Left lung (tissue), 10 donors: Measurements from ENCODE around the gene PLA2G2F. TPM values are rescaled to one million over a fixed set of nuclear protein-coding genes. Genes with fewer than 3 reads are reported as not detected.

Experiments used
- ATAC-seq: fragments of 200-7000 bp; cut with Tn5 transposase; one replicate; pipeline ENCODE4 v1.9.1; 2020; ENCODE audit warnings: moderate library complexity
- DNase-seq, 4 donors: peaks; one replicate each; pipeline ENCODE4 v3.0.0-alpha.2; 2013 to 2020
- H3K27ac ChIP-seq, 2 donors: fragments of 200-600 bp; sonication (generic) in 1 of 2; one replicate each; pipeline versions ENCODE4 v1.5.0 to v1.8.0; 2020 to 2021
- H3K27me3 ChIP-seq, 2 donors: fragments of 200-600 bp; sonication (generic) in 1 of 2; one replicate each; pipeline versions ENCODE4 v1.5.0 to v1.8.0; 2020 to 2021
- H3K36me3 ChIP-seq, 2 donors: fragments of 200-600 bp; sonication (generic) in 1 of 2; one replicate each; pipeline versions ENCODE4 v1.5.0 to v1.8.0; 2020 to 2021
- H3K4me1 ChIP-seq, 2 donors: fragments of 200-600 bp; one replicate each; pipeline ENCODE4 v1.8.0; 2021
- H3K4me3 ChIP-seq, 2 donors: fragments of 200-600 bp; sonication (generic) in 1 of 2; one replicate each; pipeline versions ENCODE4 v1.5.0 to v1.8.0; 2020 to 2021; ENCODE audit warnings: mild to moderate bottlenecking in 1 of 2
- H3K9me3 ChIP-seq, 2 donors: fragments of 200-600 bp; sonication (generic) in 1 of 2; one replicate each; pipeline versions ENCODE4 v1.5.0 to v1.8.0; 2020 to 2021
- CTCF ChIP-seq, 2 donors: fragments of 200-600 bp; sonication (generic) in 1 of 2; IDR thresholded peaks; one replicate each; pipeline versions ENCODE4 v1.5.0 to v1.8.0; 2021; ENCODE audit warnings: antibody characterized with exemption in 2 of 2
- intact Hi-C, 2 donors: fragments of 100-400 bp; cut with DNase I; formaldehyde crosslinking; loops; one replicate each; pipeline versions ENCODE4 v1.11.2 to v1.14.2; 2022
- polyA plus RNA-seq, 6 donors: library from polyadenylated mRNA; unstranded; fragments of 120-200 nt; gene quantifications; one replicate each; pipeline ENCODE4 v1.2.1, GENCODE V29; 2013; ENCODE audit not compliant: insufficient read length in 6 of 6
- total RNA-seq, 2 donors: library from RNA; stranded (reverse); fragmentation: NEBNext Ultra II Directional; extraction: Animal tissue kit (Norgen Biotek cat#: 25700); gene quantifications; one replicate each; pipeline ENCODE4 v1.2.1, GENCODE V29; 2021
- donor health status: DM: no; HTN: yes; CAD: no.
- donor health status: DM: no; HTN: no; CAD: no.

Gene PLA2G2F
- total and polyA plus RNA-seq, 8 donors = not detected

GRCh38 chr1:20100632-20101355 lies 38.3 kb upstream of the PLA2G2F start:
- peak; percentile 92 for ATAC-seq
- DNase-seq = peak in 2 of 4 donors; percentile 35 to 52
- peak; percentile 77 to 79 for TF ChIP-seq CTCF (IDR thresholded peaks at IDR 0.05)

GRCh38 chr1:20102875-20103274 lies 36.2 kb upstream of the PLA2G2F start:
- Histone ChIP-seq H3K27ac (no peak overlapping the region), H3K4me3 (no peak overlapping the region), H3K9me3 (no peaks in the 10 kb centered on the region), H3K27me3 (peaks cover 0 to 3% of the 10 kb centered on the region in 2 donors), H3K4me1 (no peaks in the 10 kb centered on the region), H3K36me3 (no peaks in the 10 kb centered on the region)
- intact Hi-C loops = no loop called here
- no peak for TF ChIP-seq CTCF (IDR thresholded peaks at IDR 0.05)
- ATAC-seq (no peak), DNase-seq (no peak)

More at GRCh38 chr1:20100632-20101355, 38.3 kb upstream of the PLA2G2F start:
- intact Hi-C loops = no loop called here
- Histone ChIP-seq H3K4me1 (no peaks in the 10 kb centered on the region), H3K27ac (no peak overlapping the region), H3K4me3 (no peak overlapping the region), H3K27me3 (peaks cover 0 to 3% of the 10 kb centered on the region in 2 donors), H3K36me3 (no peaks in the 10 kb centered on the region), H3K9me3 (no peaks in the 10 kb centered on the region)

DNA sequence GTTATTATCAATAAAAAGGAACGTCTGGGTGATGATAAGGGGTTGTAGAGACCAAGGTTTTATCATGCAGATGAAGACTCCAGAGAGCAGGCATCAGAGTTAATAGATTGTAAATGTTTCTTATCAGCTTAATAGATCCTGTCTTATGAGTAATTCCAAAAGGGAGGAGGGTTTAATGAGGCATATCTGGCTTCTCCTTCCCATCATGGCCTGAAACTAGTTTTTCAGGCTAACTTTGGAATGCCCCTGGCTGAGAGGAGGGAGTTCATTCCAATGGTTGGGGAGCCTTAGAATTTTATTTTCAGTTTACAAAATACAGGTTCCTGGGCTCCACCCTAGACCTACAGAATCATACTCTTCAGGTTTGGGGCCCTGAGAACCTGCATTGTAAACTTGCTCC lies 33.3 kb upstream of the PLA2G2F start:
- no peak for TF ChIP-seq CTCF (IDR thresholded peaks at IDR 0.05)
- Histone ChIP-seq H3K27ac (no peak overlapping the region), H3K27me3 (peaks cover 0 to 3% of the 10 kb centered on the region in 2 donors), H3K4me1 (no peaks in the 10 kb centered on the region), H3K9me3 (no peaks in the 10 kb centered on the region), H3K4me3 (no peak overlapping the region), H3K36me3 (no peaks in the 10 kb centered on the region)
- intact Hi-C loops = no loop called here
- ATAC-seq (no peak), DNase-seq (no peak)

DNA sequence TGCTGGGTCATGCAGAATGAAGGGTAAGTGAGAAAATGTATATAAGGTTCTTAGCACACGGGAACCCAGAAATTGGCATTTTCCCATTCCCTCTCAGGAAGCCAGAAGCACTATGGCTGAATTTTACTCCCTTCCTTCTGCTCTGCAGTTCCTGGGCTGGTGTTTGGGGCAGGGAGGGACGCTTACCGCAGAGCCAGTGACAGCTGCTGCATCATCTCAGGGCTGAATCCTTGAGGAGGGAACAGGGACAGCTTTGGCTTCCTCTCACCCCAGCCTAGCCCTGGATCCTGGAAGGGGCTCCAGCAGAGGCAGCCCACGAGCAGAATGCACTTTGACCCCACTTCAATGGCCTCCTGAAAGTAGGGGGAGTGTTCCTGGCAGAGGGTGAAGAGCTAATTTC lies 31.8 kb upstream of the PLA2G2F start:
- H3K27ac ChIP-seq = no peak overlapping the region
- no peaks in the 10 kb centered on the region for H3K9me3 ChIP-seq
- intact Hi-C loops = no loop called here
- no peak for TF ChIP-seq CTCF (IDR thresholded peaks at IDR 0.05)
- H3K36me3 ChIP-seq = no peaks in the 10 kb centered on the region
- no peaks in the 10 kb centered on the region for H3K4me1 ChIP-seq
- H3K4me3 ChIP-seq = no peak overlapping the region
- DNase-seq = no peak
- ATAC-seq = no peak
- H3K27me3 ChIP-seq = peaks cover 0 to 3% of the 10 kb centered on the region in 2 donors

- intact Hi-C loops = no loop called here
- no peaks in the 10 kb centered on the region for H3K36me3 ChIP-seq
- no peak for DNase-seq
- no peak overlapping the region for H3K4me3 ChIP-seq
- no peak for ATAC-seq
- no peaks in the 10 kb centered on the region for H3K9me3 ChIP-seq
- H3K27me3 ChIP-seq = peaks cover 0 to 3% of the 10 kb centered on the region in 2 donors
- TF ChIP-seq CTCF (IDR thresholded peaks at IDR 0.05) = no peak
- no peak overlapping the region for H3K27ac ChIP-seq
- no peaks in the 10 kb centered on the region for H3K4me1 ChIP-seq
Measured at GRCh38 chr1:20107796-20108195, 31.3 kb upstream of the PLA2G2F start.
